ENCODE results near the gene PLPP1.

GRCh38 chr5:55437859-55438206 is 96.9 kb downstream of the PLPP1 start:
- TF ChIP-seq CTCF (IDR thresholded peaks at IDR 0.05; ENCODE audit: control extremely low read depth in 1 of 3, insufficient read depth in 1 of 3, low read depth in 1 of 3, low read length in 3 of 3) (no peak), HDAC6 (IDR thresholded peaks at IDR 0.05; ENCODE audit: low read depth, low read length) (no peak), TAF1 (IDR thresholded peaks at IDR 0.05; ENCODE audit: low read depth, low read length) (no peak), YY1 (IDR thresholded peaks at IDR 0.05; ENCODE audit: low read depth, low read length) (no peak), ZNF274 (IDR thresholded peaks at IDR 0.05; ENCODE audit: borderline replicate concordance, extremely low read depth, low read length) (no peak), SP1 (IDR thresholded peaks at IDR 0.05; ENCODE audit: low read depth, low read length) (no peak), TAF7 (optimal IDR thresholded peaks at IDR 0.05; ENCODE audit: borderline replicate concordance, low read depth, low read length) (no peak), EGR1 (IDR thresholded peaks at IDR 0.05; ENCODE audit: borderline replicate concordance, low read depth, low read length) (no peak), CHD1 (IDR thresholded peaks at IDR 0.05; ENCODE audit: low read depth, low read length) (no peak), MAFK (IDR thresholded peaks at IDR 0.05; ENCODE audit: low read depth, low read length) (no peak), MAX (IDR thresholded peaks at IDR 0.05) (no peak), POLR2AphosphoS5 (IDR thresholded peaks at IDR 0.05; ENCODE audit: low read depth, low read length) (0 out of 2 replicates have a peak, but pooled peaks have one; percentile 10), NANOG (IDR thresholded peaks at IDR 0.05; ENCODE audit: insufficient read depth, low read depth, low read length, poor library complexity, severe bottlenecking) (no peak), GTF2F1 (IDR thresholded peaks at IDR 0.05; ENCODE audit: borderline replicate concordance, low read depth, low read length) (no peak)

Data from H1 (cell line).